RPMI8226 (cell line): ENCODE measurements around the gene CCT3.

Experiments used
- DNase-seq: peaks from one replicate; pipeline ENCODE4 v3.0.0-alpha.2; 2015

Gene CCT3

GRCh38 chr1:156276966-156277381, 61.1 kb downstream of the CCT3 start:
- DNase-seq: no peak

- no peak for DNase-seq
Measured at GRCh38 chr1:156276532-156276931, 61.6 kb downstream of the CCT3 start.

- DNase-seq: no peak
Measured at GRCh38 chr1:156270314-156270713, 67.8 kb downstream of the CCT3 start.

GRCh38 chr1:156268336-156268735, 69.8 kb downstream of the CCT3 start:
- DNase-seq: no peak

GRCh38 chr1:156266051-156266450, 72.0 kb downstream of the CCT3 start:
- no peak for DNase-seq

GRCh38 chr1:156263288-156263655, 74.8 kb downstream of the CCT3 start:
- no peak for DNase-seq

GRCh38 chr1:156262461-156263287, 75.4 kb downstream of the CCT3 start:
- no peak for DNase-seq

GRCh38 chr1:156260896-156261295, 77.2 kb downstream of the CCT3 start:
- DNase-seq: no peak

GRCh38 chr1:156259805-156260204, 78.3 kb downstream of the CCT3 start:
- no peak for DNase-seq
